Measurements from ENCODE around the gene IQSEC1. TPM values are rescaled to one million over a fixed set of nuclear protein-coding genes. Genes with fewer than 3 reads are reported as not detected.

Gene IQSEC1
- total RNA-seq, 1 experiment from 2014 or later, result 28.1 TPM

DNA sequence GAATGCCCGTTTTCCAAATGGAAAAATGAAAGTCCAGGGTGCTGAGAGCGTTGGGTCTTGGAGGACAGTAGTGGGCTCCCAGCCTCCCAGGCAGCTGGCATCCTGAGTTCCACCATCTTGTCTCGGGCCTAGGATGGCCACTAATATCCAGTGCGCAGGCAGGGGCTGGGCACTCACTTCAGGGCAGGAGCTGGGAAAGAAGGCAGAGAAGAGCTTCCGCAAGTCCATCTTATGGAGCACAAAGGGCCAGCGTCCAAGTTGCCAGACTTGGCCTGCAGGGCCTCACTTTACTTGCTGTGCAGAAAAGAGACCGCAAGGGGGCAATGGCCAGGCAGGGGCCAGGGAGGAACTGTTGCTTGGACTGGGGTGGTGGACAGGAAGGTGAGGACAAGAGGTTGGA lies 46.1 kb downstream of the IQSEC1 start (continued):
- TF ChIP-seq ZNF274 (IDR thresholded peaks at IDR 0.05; ENCODE audit: low read depth, low read length), result no peak

DNA sequence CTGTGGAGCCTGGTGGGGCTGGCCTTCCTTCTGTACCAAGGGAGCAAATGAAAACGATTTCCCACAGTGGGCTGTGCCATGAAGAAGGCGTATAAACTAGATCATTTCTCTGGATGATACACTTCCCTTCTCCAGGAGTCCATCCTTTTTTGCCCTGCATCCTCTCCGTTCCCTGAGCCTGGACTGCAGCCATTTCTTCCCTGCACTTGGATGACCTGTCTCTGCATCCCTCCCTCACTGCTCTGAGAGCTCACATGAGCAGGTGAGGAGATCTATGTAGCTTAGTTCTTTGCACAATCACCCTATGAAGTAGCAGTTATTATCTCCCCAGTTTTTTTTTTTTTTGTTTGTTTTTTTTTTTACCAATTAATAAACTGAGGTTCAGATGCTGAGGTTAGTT lies 46.7 kb downstream of the IQSEC1 start:
- Histone ChIP-seq H3K36me3 (ENCODE audit: control insufficient read depth in 1 of 2, insufficient read depth in 2 of 2, low read length in 2 of 2) (no peaks in the 10 kb centered on the region), H3K9ac (ENCODE audit: low read length) (no peak overlapping the region), H3K27me3 (ENCODE audit: insufficient read depth, low read length) (no peaks in the 10 kb centered on the region), H3K79me2 (ENCODE audit: insufficient read depth, low read length) (no peaks in the 10 kb centered on the region), H3K4me2 (ENCODE audit: low read length) (no peak overlapping the region), H2AFZ (ENCODE audit: low read depth, low read length, poor library complexity, severe bottlenecking) (no peak overlapping the region), H3K4me3 (replicated peaks in 1 of 2; ENCODE audit: low read depth in 1 of 2, low read length in 2 of 2) (no peak overlapping the region), H3K27ac (ENCODE audit: low read depth, low read length) (no peak overlapping the region), H3K9me2 (ENCODE audit: insufficient read depth) (no peaks in the 10 kb centered on the region), H3K9me3 (ENCODE audit: control insufficient read depth in 1 of 2, insufficient read depth in 1 of 2, low read depth in 1 of 2, low read length in 2 of 2) (no peaks in the 10 kb centered on the region), H3K4me1 (ENCODE audit: control insufficient read depth in 1 of 2, insufficient read depth in 2 of 2, low read length in 2 of 2) (peaks cover 4 to 24% of the 10 kb centered on the region in 2 experiments; a peak in 3 of 4 replicates), H4K20me1 (ENCODE audit: insufficient read depth) (no peaks in the 10 kb centered on the region)
- BruUV-seq (replicated peaks), result no TSS peak
- no peak for DNase-seq (ENCODE audit: low read depth, low spot score)
- TF ChIP-seq POLR2A (IDR thresholded peaks at IDR 0.05; ENCODE audit: borderline replicate concordance, extremely low read depth, insufficient read depth, insufficient read length), result no peak
- TF ChIP-seq, protein P1, sequence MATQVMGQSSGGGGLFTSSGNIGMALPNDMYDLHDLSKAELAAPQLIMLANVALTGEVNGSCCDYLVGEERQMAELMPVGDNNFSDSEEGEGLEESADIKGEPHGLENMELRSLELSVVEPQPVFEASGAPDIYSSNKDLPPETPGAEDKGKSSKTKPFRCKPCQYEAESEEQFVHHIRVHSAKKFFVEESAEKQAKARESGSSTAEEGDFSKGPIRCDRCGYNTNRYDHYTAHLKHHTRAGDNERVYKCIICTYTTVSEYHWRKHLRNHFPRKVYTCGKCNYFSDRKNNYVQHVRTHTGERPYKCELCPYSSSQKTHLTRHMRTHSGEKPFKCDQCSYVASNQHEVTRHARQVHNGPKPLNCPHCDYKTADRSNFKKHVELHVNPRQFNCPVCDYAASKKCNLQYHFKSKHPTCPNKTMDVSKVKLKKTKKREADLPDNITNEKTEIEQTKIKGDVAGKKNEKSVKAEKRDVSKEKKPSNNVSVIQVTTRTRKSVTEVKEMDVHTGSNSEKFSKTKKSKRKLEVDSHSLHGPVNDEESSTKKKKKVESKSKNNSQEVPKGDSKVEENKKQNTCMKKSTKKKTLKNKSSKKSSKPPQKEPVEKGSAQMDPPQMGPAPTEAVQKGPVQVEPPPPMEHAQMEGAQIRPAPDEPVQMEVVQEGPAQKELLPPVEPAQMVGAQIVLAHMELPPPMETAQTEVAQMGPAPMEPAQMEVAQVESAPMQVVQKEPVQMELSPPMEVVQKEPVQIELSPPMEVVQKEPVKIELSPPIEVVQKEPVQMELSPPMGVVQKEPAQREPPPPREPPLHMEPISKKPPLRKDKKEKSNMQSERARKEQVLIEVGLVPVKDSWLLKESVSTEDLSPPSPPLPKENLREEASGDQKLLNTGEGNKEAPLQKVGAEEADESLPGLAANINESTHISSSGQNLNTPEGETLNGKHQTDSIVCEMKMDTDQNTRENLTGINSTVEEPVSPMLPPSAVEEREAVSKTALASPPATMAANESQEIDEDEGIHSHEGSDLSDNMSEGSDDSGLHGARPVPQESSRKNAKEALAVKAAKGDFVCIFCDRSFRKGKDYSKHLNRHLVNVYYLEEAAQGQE (IDR thresholded peaks at IDR 0.05; ENCODE audit: low read depth), result no peak
- TF ChIP-seq FOSL1 (IDR thresholded peaks at IDR 0.05; ENCODE audit: low read depth), result no peak
- TF ChIP-seq RAD21 (IDR thresholded peaks at IDR 0.05; ENCODE audit: low read depth), result no peak
- TF ChIP-seq JUND (IDR thresholded peaks at IDR 0.05), result no peak
- no peak for TF ChIP-seq SP1 (IDR thresholded peaks at IDR 0.05; ENCODE audit: low read depth)
- no peak for TF ChIP-seq ZNF274 (IDR thresholded peaks at IDR 0.05; ENCODE audit: low read depth, low read length)
- TF ChIP-seq, protein P2, sequence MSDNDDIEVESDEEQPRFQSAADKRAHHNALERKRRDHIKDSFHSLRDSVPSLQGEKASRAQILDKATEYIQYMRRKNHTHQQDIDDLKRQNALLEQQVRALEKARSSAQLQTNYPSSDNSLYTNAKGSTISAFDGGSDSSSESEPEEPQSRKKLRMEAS (IDR thresholded peaks at IDR 0.05), result no peak
- TF ChIP-seq ZFX (IDR thresholded peaks at IDR 0.05), result no peak
- no peak for TF ChIP-seq TCF7L2 (IDR thresholded peaks at IDR 0.05; ENCODE audit: borderline replicate concordance, extremely low read depth, insufficient read depth, insufficient read length)
- intact Hi-C loops (cut with micrococcal nuclease), result no loop called here
- ChIA-PET RAD21 (ENCODE audit: low non-redundant PET in 1 of 2, low total read pairs in 2 of 2, uncharacterized antibody in 2 of 2, unreplicated experiment in 2 of 2) (no interaction called here), POLR2A (interaction anchor here (0.5 kb wide), 1 partner anchor 43 kb away, joined by 3 read pairs; no protein-coding TSS in a partner anchor), CTCF (no interaction called here)
- ATAC-seq, result no peak
